NB4 (cell line): Measurements from ENCODE around the gene KIF23.

Experiments
- DNase-seq: peaks from one replicate; pipeline ENCODE4 v3.0.0; 2010; ENCODE audit warnings: low read depth
- H3K4me3 ChIP-seq: one replicate; pipeline ENCODE4 v1.5.1; 2011; ENCODE audit warnings: mild to moderate bottlenecking, low read depth, low read length, moderate library complexity
- CTCF ChIP-seq: IDR thresholded peaks from one replicate; pipeline ENCODE4 v1.5.1; 2012; ENCODE audit warnings: low read depth, low read length
- MAX ChIP-seq: IDR thresholded peaks from 2 replicates; pipeline ENCODE4 v1.6.1; 2011; ENCODE audit warnings: low read depth, low read length
- MYC ChIP-seq: IDR thresholded peaks from 2 replicates; pipeline ENCODE4 v1.6.1; 2011; ENCODE audit warnings: low read depth, low read length
- POLR2A ChIP-seq: IDR thresholded peaks from 2 replicates; pipeline ENCODE4 v1.6.1; 2011; ENCODE audit warnings: mild to moderate bottlenecking; ENCODE audit not compliant: insufficient read length; ENCODE audit errors: extremely low read depth

The KIF23 gene

GRCh38 chr15:69472562-69472961, 58.4 kb downstream of the KIF23 start:
- DNase-seq = no peak
- no peak for TF ChIP-seq CTCF
- TF ChIP-seq MAX = no peak
- no peak for TF ChIP-seq MYC
- no peak for TF ChIP-seq POLR2A

GRCh38 chr15:69474291-69474690, 60.1 kb downstream of the KIF23 start:
- no peak overlapping the region for H3K4me3 ChIP-seq
- no peak for DNase-seq
- TF ChIP-seq MAX (no peak), MYC (no peak), POLR2A (no peak), CTCF (no peak)

More at GRCh38 chr15:69472562-69472961, 58.4 kb downstream of the KIF23 start:
- H3K4me3 ChIP-seq = no peak overlapping the region

- H3K4me3 ChIP-seq = no peak overlapping the region
- TF ChIP-seq MYC (no peak), CTCF (no peak), MAX (no peak), POLR2A (no peak)
- peak; percentile 19 for DNase-seq
Observed at GRCh38 chr15:69474846-69475455, 60.8 kb downstream of the KIF23 start.

- TF ChIP-seq MYC (no peak), POLR2A (no peak), CTCF (peak; percentile 86), MAX (no peak)
- peak; percentile 74 for DNase-seq
- no peak overlapping the region for H3K4me3 ChIP-seq
Observed at GRCh38 chr15:69475769-69476358, 61.7 kb downstream of the KIF23 start.

- no peak for TF ChIP-seq MYC
- TF ChIP-seq MAX = no peak
- TF ChIP-seq POLR2A = no peak
- no peak for TF ChIP-seq CTCF
- DNase-seq = no peak
- H3K4me3 ChIP-seq = no peak overlapping the region
Observed at GRCh38 chr15:69476704-69477473, 62.7 kb downstream of the KIF23 start.
